ENCODE data around the gene MITF.

MITF gene

DNA sequence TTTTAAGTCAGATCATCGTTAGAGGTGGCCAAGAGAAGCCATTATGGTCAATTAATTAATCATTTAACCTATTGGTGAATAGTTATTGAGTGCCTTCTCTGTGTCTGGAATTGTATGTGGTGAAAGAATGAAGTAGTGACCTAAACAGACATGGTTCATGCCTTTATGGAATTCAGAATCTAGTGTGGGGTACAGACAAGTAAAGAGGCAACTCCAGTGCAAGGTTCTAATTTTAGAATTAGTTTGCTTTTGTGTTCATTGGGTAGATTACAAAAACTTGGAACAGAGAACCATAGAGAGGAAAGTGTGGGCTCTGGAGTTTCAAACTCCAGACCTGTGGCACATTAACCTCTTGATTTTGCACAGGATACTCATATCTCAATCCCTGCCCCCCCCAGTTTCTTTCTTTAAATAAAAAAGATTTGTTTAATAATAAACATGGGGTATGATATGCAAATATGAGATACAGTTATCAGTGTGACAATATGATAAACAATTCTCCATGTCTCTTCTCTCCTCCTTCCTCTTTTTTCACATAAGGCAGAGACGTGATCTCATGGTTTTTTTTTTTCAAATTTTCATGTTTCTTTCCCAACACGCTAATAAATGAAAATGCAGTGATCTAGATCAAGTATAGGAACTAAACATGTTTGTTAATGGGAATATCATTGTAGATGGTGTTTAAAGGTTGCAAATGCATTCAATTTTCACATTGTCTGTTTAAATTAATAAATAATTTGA lies 117.9 kb downstream of the MITF start:
- no peaks in the 10 kb centered on the region for H4K20me1 ChIP-seq (ENCODE audit: insufficient read depth, low read length)
- no peaks in the 10 kb centered on the region for H3K36me3 ChIP-seq (ENCODE audit: insufficient read depth, low read length)
- H3F3A ChIP-seq (ENCODE audit: insufficient read depth, low read length): no peaks in the 10 kb centered on the region
- H3K4me3 ChIP-seq (ENCODE audit: low read depth, low read length, poor library complexity, severe bottlenecking): no peak overlapping the region
- H2AFZ ChIP-seq (ENCODE audit: low read length): no peak overlapping the region
- H3K4me1 ChIP-seq (ENCODE audit: insufficient read depth, low read length, severe bottlenecking): no peaks in the 10 kb centered on the region
- H3K9ac ChIP-seq (ENCODE audit: low read length): no peak overlapping the region
- TF ChIP-seq EZH2 (IDR thresholded peaks at IDR 0.05; ENCODE audit: borderline replicate concordance, low read length) (no peak), CTCF (IDR thresholded peaks at IDR 0.05; ENCODE audit: low read length) (no peak)
- no peaks in the 10 kb centered on the region for H3K9me2 ChIP-seq (ENCODE audit: low read depth, low read length)
- no peaks in the 10 kb centered on the region for H3K9me3 ChIP-seq (ENCODE audit: low read length)
- H3K4me2 ChIP-seq (ENCODE audit: low read length): no peak overlapping the region
- no peaks in the 10 kb centered on the region for H3K79me2 ChIP-seq (ENCODE audit: insufficient read depth, low read length)
- no peak overlapping the region for H3K27ac ChIP-seq (ENCODE audit: low read depth, low read length, poor library complexity, severe bottlenecking)
- H3K27me3 ChIP-seq (ENCODE audit: insufficient read depth, low read length): no peaks in the 10 kb centered on the region

DNA sequence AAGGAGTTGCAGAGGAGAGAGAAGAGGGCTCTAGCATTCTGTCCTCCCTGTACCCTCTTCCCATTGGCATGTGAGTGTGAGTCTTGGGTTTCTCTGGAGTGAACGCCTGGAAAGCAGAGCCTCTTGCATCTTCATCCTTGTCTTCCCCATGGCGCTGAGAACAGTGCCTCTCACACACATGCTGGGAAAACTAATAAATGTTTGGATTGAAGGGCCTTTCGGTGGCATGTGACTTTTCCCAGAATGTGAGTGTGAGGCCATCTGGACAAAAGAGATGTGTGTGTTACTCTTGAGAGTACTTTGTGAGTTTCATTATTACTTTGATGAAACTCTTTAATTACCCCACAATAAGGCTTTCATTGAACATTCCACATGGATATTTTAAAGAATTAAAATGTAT lies 122.3 kb downstream of the MITF start:
- Histone ChIP-seq H2AFZ (ENCODE audit: low read length) (no peak overlapping the region), H3K27me3 (ENCODE audit: insufficient read depth, low read length) (no peaks in the 10 kb centered on the region), H3K4me2 (ENCODE audit: low read length) (no peak overlapping the region), H3K9ac (ENCODE audit: low read length) (no peak overlapping the region), H3K9me2 (ENCODE audit: low read depth, low read length) (no peaks in the 10 kb centered on the region), H3K9me3 (ENCODE audit: low read length) (no peaks in the 10 kb centered on the region), H3K79me2 (ENCODE audit: insufficient read depth, low read length) (no peaks in the 10 kb centered on the region), H3K4me1 (ENCODE audit: insufficient read depth, low read length, severe bottlenecking) (no peaks in the 10 kb centered on the region), H3K36me3 (ENCODE audit: insufficient read depth, low read length) (no peaks in the 10 kb centered on the region), H3F3A (ENCODE audit: insufficient read depth, low read length) (no peaks in the 10 kb centered on the region), H4K20me1 (ENCODE audit: insufficient read depth, low read length) (no peaks in the 10 kb centered on the region), H3K27ac (ENCODE audit: low read depth, low read length, poor library complexity, severe bottlenecking) (no peak overlapping the region), H3K4me3 (ENCODE audit: low read depth, low read length, poor library complexity, severe bottlenecking) (no peak overlapping the region)
- TF ChIP-seq CTCF (IDR thresholded peaks at IDR 0.05; ENCODE audit: low read length) (no peak), EZH2 (IDR thresholded peaks at IDR 0.05; ENCODE audit: borderline replicate concordance, low read length) (no peak)

DNA sequence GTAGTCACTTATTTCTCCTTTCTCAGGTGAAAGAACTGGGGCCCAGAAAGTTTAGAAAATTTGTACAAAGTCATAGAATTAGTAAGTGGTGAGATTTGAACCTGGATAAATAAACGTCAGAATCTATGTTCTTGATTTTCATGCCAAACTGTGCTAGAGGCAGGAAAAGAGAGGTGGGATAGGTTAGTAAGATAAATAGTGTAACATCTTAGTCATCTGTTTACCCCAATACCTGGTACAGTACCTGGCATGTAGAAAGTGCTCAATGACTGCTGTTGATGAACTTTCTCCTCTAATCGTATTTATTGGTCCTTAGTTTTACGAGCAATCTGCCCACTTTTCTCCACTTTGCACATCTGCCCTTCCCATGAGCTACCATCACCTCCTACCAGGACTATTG lies 124.9 kb downstream of the MITF start:
- Histone ChIP-seq H3F3A (ENCODE audit: insufficient read depth, low read length) (no peaks in the 10 kb centered on the region), H3K4me2 (ENCODE audit: low read length) (no peak overlapping the region), H3K9me2 (ENCODE audit: low read depth, low read length) (no peaks in the 10 kb centered on the region), H2AFZ (ENCODE audit: low read length) (no peak overlapping the region), H3K9ac (ENCODE audit: low read length) (no peak overlapping the region), H3K79me2 (ENCODE audit: insufficient read depth, low read length) (no peaks in the 10 kb centered on the region), H3K4me1 (ENCODE audit: insufficient read depth, low read length, severe bottlenecking) (no peaks in the 10 kb centered on the region), H3K36me3 (ENCODE audit: insufficient read depth, low read length) (no peaks in the 10 kb centered on the region), H3K4me3 (ENCODE audit: low read depth, low read length, poor library complexity, severe bottlenecking) (no peak overlapping the region), H3K9me3 (ENCODE audit: low read length) (no peaks in the 10 kb centered on the region), H4K20me1 (ENCODE audit: insufficient read depth, low read length) (no peaks in the 10 kb centered on the region), H3K27me3 (ENCODE audit: insufficient read depth, low read length) (no peaks in the 10 kb centered on the region), H3K27ac (ENCODE audit: low read depth, low read length, poor library complexity, severe bottlenecking) (no peak overlapping the region)
- no peak for TF ChIP-seq CTCF (IDR thresholded peaks at IDR 0.05; ENCODE audit: low read length)
- no peak for TF ChIP-seq EZH2 (IDR thresholded peaks at IDR 0.05; ENCODE audit: borderline replicate concordance, low read length)

Measured in OCI-LY1 (cell line).